Measurements from ENCODE around the gene SRGAP1. TPM values are rescaled to one million over a fixed set of nuclear protein-coding genes. Genes with fewer than 3 reads are reported as not detected.

SRGAP1 gene
- total RNA-seq, 1 experiment from 2014 or later: 28.3 TPM

- BruUV-seq (replicated peaks): no TSS peak
- CTCF ChIA-PET: no interaction called here
- Mint-ChIP-seq H3K27ac (ENCODE audit: unreplicated experiment) (no peak overlapping the region), H3K4me3 (ENCODE audit: low read depth, unreplicated experiment) (no peak overlapping the region), H3K4me1 (ENCODE audit: low read depth, unreplicated experiment) (peaks cover 48% of the 10 kb centered on the region), H3K9me3 (ENCODE audit: low read depth, unreplicated experiment) (no peaks in the 10 kb centered on the region), H3K36me3 (ENCODE audit: insufficient read depth, unreplicated experiment) (no peaks in the 10 kb centered on the region), H3K27me3 (ENCODE audit: unreplicated experiment) (no peaks in the 10 kb centered on the region)
- intact Hi-C loops (cut with micrococcal nuclease; ENCODE audit: unreplicated experiment): no loop called here
- no peak for TF ChIP-seq CTCF (IDR thresholded peaks at IDR 0.05; ENCODE audit: unreplicated experiment)
- DNase-seq: no peak
These were observed 20.9 kb downstream of the SRGAP1 start for GRCh38 chr12:63865448-63865847.

GRCh38 chr12:63867053-63867452 is 22.6 kb downstream of the SRGAP1 start:
- no peaks in the 10 kb centered on the region for H3K27me3 Mint-ChIP-seq (ENCODE audit: unreplicated experiment)
- intact Hi-C loops (cut with micrococcal nuclease; ENCODE audit: unreplicated experiment): no loop called here
- DNase-seq: no peak
- H3K4me3 Mint-ChIP-seq (ENCODE audit: low read depth, unreplicated experiment): no peak overlapping the region
- BruUV-seq (replicated peaks): no TSS peak
- CTCF ChIA-PET: interaction anchor here (1.1 kb wide), 1 partner anchor 13 kb away, joined by 3 read pairs; no protein-coding TSS in a partner anchor
- no peaks in the 10 kb centered on the region for H3K36me3 Mint-ChIP-seq (ENCODE audit: insufficient read depth, unreplicated experiment)
- peaks cover 35% of the 10 kb centered on the region for H3K4me1 Mint-ChIP-seq (ENCODE audit: low read depth, unreplicated experiment)
- no peak for TF ChIP-seq CTCF (IDR thresholded peaks at IDR 0.05; ENCODE audit: unreplicated experiment)
- no peak overlapping the region for H3K27ac Mint-ChIP-seq (ENCODE audit: unreplicated experiment)
- no peaks in the 10 kb centered on the region for H3K9me3 Mint-ChIP-seq (ENCODE audit: low read depth, unreplicated experiment)

GRCh38 chr12:63869656-63870055 is 25.2 kb downstream of the SRGAP1 start:
- no peak for DNase-seq
- H3K27ac Mint-ChIP-seq (ENCODE audit: unreplicated experiment): no peak overlapping the region
- peaks cover 22% of the 10 kb centered on the region for H3K4me1 Mint-ChIP-seq (ENCODE audit: low read depth, unreplicated experiment)

GRCh38 chr12:63870838-63871237 is 26.3 kb downstream of the SRGAP1 start:
- H3K9me3 Mint-ChIP-seq (ENCODE audit: low read depth, unreplicated experiment): no peaks in the 10 kb centered on the region
- H3K4me1 Mint-ChIP-seq (ENCODE audit: low read depth, unreplicated experiment): peaks cover 29% of the 10 kb centered on the region
- intact Hi-C loops (cut with micrococcal nuclease; ENCODE audit: unreplicated experiment): no loop called here
- H3K27ac Mint-ChIP-seq (ENCODE audit: unreplicated experiment): no peak overlapping the region
- BruUV-seq (replicated peaks): no TSS peak
- no peak overlapping the region for H3K4me3 Mint-ChIP-seq (ENCODE audit: low read depth, unreplicated experiment)
- TF ChIP-seq CTCF (IDR thresholded peaks at IDR 0.05; ENCODE audit: unreplicated experiment): no peak
- H3K36me3 Mint-ChIP-seq (ENCODE audit: insufficient read depth, unreplicated experiment): no peaks in the 10 kb centered on the region
- H3K27me3 Mint-ChIP-seq (ENCODE audit: unreplicated experiment): no peaks in the 10 kb centered on the region
- no peak for DNase-seq
- CTCF ChIA-PET: no interaction called here

More at GRCh38 chr12:63869656-63870055, 25.2 kb downstream of the SRGAP1 start:
- no peak overlapping the region for H3K4me3 Mint-ChIP-seq (ENCODE audit: low read depth, unreplicated experiment)
- no peaks in the 10 kb centered on the region for H3K9me3 Mint-ChIP-seq (ENCODE audit: low read depth, unreplicated experiment)
- BruUV-seq (replicated peaks): no TSS peak
- H3K36me3 Mint-ChIP-seq (ENCODE audit: insufficient read depth, unreplicated experiment): no peaks in the 10 kb centered on the region
- H3K27me3 Mint-ChIP-seq (ENCODE audit: unreplicated experiment): no peaks in the 10 kb centered on the region
- no peak for TF ChIP-seq CTCF (IDR thresholded peaks at IDR 0.05; ENCODE audit: unreplicated experiment)
- intact Hi-C loops (cut with micrococcal nuclease; ENCODE audit: unreplicated experiment): no loop called here
- CTCF ChIA-PET: interaction anchor here (0.5 to 0.7 kb wide), 4 partner anchors 9 to 1178 kb away, joined by 3 to 5 read pairs (median 4); no protein-coding TSS in a partner anchor
